Activated T-cell treated with anti-CD3 and anti-CD28 coated beads for 1 hour (primary cell): ENCODE data around the gene CHSY3.

ENCODE experiments used
- DNase-seq: peaks from one replicate; pipeline ENCODE4 v3.0.0-alpha.2; 2020; ENCODE audit warnings: low read depth

CHSY3 gene

GRCh38 chr5:129945774-129946270 is 41.6 kb downstream of the CHSY3 start:
- no peak for DNase-seq

- no peak for DNase-seq
Observed at GRCh38 chr5:129951039-129951438, 46.8 kb downstream of the CHSY3 start.

GRCh38 chr5:129958581-129958980 is 54.3 kb downstream of the CHSY3 start:
- DNase-seq: no peak

- DNase-seq: no peak
Observed at GRCh38 chr5:129960831-129961230, 56.6 kb downstream of the CHSY3 start.

- no peak for DNase-seq
Observed at GRCh38 chr5:129962506-129962905, 58.2 kb downstream of the CHSY3 start.

GRCh38 chr5:129963359-129963758 is 59.1 kb downstream of the CHSY3 start:
- no peak for DNase-seq

GRCh38 chr5:129966071-129966470 is 61.8 kb downstream of the CHSY3 start:
- DNase-seq: no peak

- DNase-seq: no peak
Observed at GRCh38 chr5:129971714-129972113, 67.4 kb downstream of the CHSY3 start.

- no peak for DNase-seq
Observed at GRCh38 chr5:129972465-129973141, 68.3 kb downstream of the CHSY3 start.

- no peak for DNase-seq
Observed at GRCh38 chr5:129973716-129974426, 69.6 kb downstream of the CHSY3 start.

- DNase-seq: no peak
Observed at GRCh38 chr5:129977810-129978209, 73.5 kb downstream of the CHSY3 start.

- DNase-seq: no peak
Observed at GRCh38 chr5:129978270-129978669, 74.0 kb downstream of the CHSY3 start.

GRCh38 chr5:129988453-129988852 is 84.2 kb downstream of the CHSY3 start:
- DNase-seq: no peak

- no peak for DNase-seq
Observed at GRCh38 chr5:129991780-129992179, 87.5 kb downstream of the CHSY3 start.

GRCh38 chr5:129996896-129997295 is 92.6 kb downstream of the CHSY3 start:
- DNase-seq: no peak

- no peak for DNase-seq
Observed at GRCh38 chr5:130000460-130000859, 96.2 kb downstream of the CHSY3 start.

GRCh38 chr5:130002183-130002582 is 97.9 kb downstream of the CHSY3 start:
- DNase-seq: no peak

GRCh38 chr5:130002876-130003275 is 98.6 kb downstream of the CHSY3 start:
- no peak for DNase-seq

GRCh38 chr5:130011986-130012385 is 107.7 kb downstream of the CHSY3 start:
- DNase-seq: no peak

GRCh38 chr5:130017173-130017572 is 112.9 kb downstream of the CHSY3 start:
- DNase-seq: no peak

- DNase-seq: no peak
Observed at GRCh38 chr5:130018641-130019040, 114.4 kb downstream of the CHSY3 start.

- no peak for DNase-seq
Observed at GRCh38 chr5:130021000-130021399, 116.7 kb downstream of the CHSY3 start.

- no peak for DNase-seq
Observed at GRCh38 chr5:130021876-130022275, 117.6 kb downstream of the CHSY3 start.

GRCh38 chr5:130023604-130024003 is 119.3 kb downstream of the CHSY3 start:
- DNase-seq: no peak
